Spleen (tissue), 7 donors: ENCODE data around the gene LHFPL5.

ENCODE experiments used
- CTCF ChIP-seq, 11 experiments: fragments of 200-600 bp in 7 of 11; fragments of 450-650 bp in 4 of 11; sonication (generic) in 4 of 11; IDR thresholded peaks in 8 of 11; conservative IDR thresholded peaks in 3 of 11; 1 replicate in 7 of 11; 2 replicates in 4 of 11; pipeline versions ENCODE4 v1.4.0 to v1.8.0; 2016 to 2021; ENCODE audit warnings: antibody characterized with exemption in 11 of 11, inconsistent platforms in 4 of 11, mild to moderate bottlenecking in 1 of 11
- POLR2A ChIP-seq, 3 donors: fragments of 450-650 bp; IDR thresholded peaks; one replicate each; pipeline ENCODE4 v1.5.1; 2017; ENCODE audit warnings: antibody characterized with exemption in 3 of 3, mild to moderate bottlenecking in 1 of 3
- POLR2AphosphoS5 ChIP-seq, 3 donors: sonication (generic); formaldehyde crosslinking; IDR thresholded peaks; one replicate each; pipeline ENCODE4 v1.5.1; 2017; ENCODE audit warnings: antibody characterized with exemption in 3 of 3
- donor health status: DM: no; HTN: no; CAD: no; lungs with moderate emphysema.
- donor health status: DM: no; HTN: no; CAD: no.
- donor health status: DM: no; HTN: no; CAD: no.

DNA sequence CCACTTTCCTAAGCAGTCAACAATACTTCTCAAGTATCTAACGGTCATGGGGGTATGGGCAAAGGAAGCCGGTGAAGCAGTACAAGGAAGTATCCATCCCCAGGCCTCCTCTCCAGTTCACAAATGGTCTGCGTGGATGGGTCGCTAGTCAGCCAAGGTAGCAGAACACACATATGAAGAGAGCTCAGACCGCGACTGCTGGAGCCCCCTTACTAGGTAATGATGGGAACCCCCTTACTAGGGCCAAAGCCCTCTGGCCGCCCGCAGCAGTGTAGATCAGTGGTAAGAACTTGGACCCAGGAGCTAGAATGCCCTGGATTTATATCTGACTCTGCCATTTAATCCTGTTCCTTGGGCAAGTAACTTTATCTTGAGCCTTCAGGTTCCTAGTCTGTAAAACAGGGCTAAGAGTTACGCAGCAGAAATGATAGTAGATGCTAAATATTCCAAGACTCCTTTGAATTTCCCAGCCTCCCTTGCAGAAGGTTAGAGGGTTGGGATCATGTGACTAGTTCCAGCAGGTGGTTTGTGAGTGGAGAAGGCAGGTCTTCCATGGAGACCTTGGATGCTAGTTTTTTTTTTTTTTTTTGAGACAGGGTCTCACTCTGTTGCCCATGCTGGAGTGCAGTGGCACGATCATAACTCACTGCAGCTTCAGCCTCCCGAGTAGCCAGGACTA lies 30.9 kb upstream of the LHFPL5 start:
- TF ChIP-seq POLR2AphosphoS5 (IDR thresholded peaks at IDR 0.05), result no peak
- no peak for TF ChIP-seq CTCF (IDR thresholded peaks at IDR 0.05 in 8 of 11, conservative IDR thresholded peaks at IDR 0.05 in 3 of 11)
- TF ChIP-seq POLR2A (IDR thresholded peaks at IDR 0.05), result no peak
